Caco-2 (cell line): ENCODE measurements around the gene GPR4. TPM values are rescaled to one million over a fixed set of nuclear protein-coding genes. Genes with fewer than 3 reads are reported as not detected.

ENCODE experiments used
- BruUV-seq: library from RNA; stranded (reverse); fragments of 400-500 nt; replicated peaks from 2 replicates; lab custom pipeline; 2021; lab: Mats Ljungman, UMichigan
- CTCF ChIA-PET: fragments of 300-600 bp; sonication (Branson Sonifier 250); formaldehyde crosslinking; loops from one replicate; lab custom pipeline; 2022; ENCODE audit warnings: antibody characterized with exemption; lab: Charles Lee
- POLR2A ChIA-PET: fragments of 300-600 bp; sonication (Branson Sonifier 250); formaldehyde crosslinking; loops from one replicate; lab custom pipeline; 2022; ENCODE audit warnings: antibody characterized with exemption; lab: Charles Lee
- DNase-seq, 2 experiments: peaks; one replicate each; pipeline versions ENCODE4 v3.0.0 to v3.0.0-alpha.2; 2020 to 2022
- H3K27me3 ChIP-seq: replicated peaks from 2 replicates; pipeline ENCODE4 v1.6.0; 2011; ENCODE audit warnings: low read length; ENCODE audit not compliant: control insufficient read depth, insufficient read depth
- H3K36me3 ChIP-seq: 2 replicates; pipeline ENCODE4 v1.5.1; 2011; ENCODE audit warnings: low read length; ENCODE audit not compliant: control insufficient read depth, insufficient read depth
- H3K4me1 ChIP-seq: fragments of 250-450 bp; sonication (Bioruptor Pico); 2 replicates; pipeline ENCODE4 v1.5.1; 2020; ENCODE audit warnings: mild to moderate bottlenecking
- H3K4me3 ChIP-seq: 2 replicates; pipeline ENCODE4 v1.5.1; 2011; ENCODE audit warnings: low read depth, mild to moderate bottlenecking, control low read depth, low read length
- H3K9me3 ChIP-seq: fragments of 250-450 bp; sonication (Bioruptor Pico); 2 replicates; pipeline ENCODE4 v1.5.1; 2020; ENCODE audit warnings: mild to moderate bottlenecking, moderate library complexity
- H3K27ac Mint-ChIP-seq: one replicate; pipeline ENCODE4 v1.8.0; 2022; ENCODE audit warnings: mixed read lengths; ENCODE audit not compliant: unreplicated experiment
- H3K27me3 Mint-ChIP-seq: one replicate; pipeline ENCODE4 v1.8.0; 2022; ENCODE audit warnings: mixed read lengths; ENCODE audit not compliant: insufficient read depth, unreplicated experiment
- H3K36me3 Mint-ChIP-seq: one replicate; pipeline ENCODE4 v1.8.0; 2022; ENCODE audit warnings: mild to moderate bottlenecking, mixed read lengths; ENCODE audit not compliant: insufficient read depth, unreplicated experiment
- H3K4me1 Mint-ChIP-seq: one replicate; pipeline ENCODE4 v1.8.0; 2022; ENCODE audit warnings: low read depth, mixed read lengths; ENCODE audit not compliant: unreplicated experiment
- H3K4me3 Mint-ChIP-seq: one replicate; pipeline ENCODE4 v1.8.0; 2022; ENCODE audit warnings: mild to moderate bottlenecking, moderate library complexity, mixed read lengths; ENCODE audit not compliant: unreplicated experiment
- H3K9me3 Mint-ChIP-seq: one replicate; pipeline ENCODE4 v1.8.0; 2022; ENCODE audit warnings: mixed read lengths; ENCODE audit not compliant: unreplicated experiment
- intact Hi-C: fragments of 100-400 bp; cut with micrococcal nuclease; formaldehyde crosslinking; loops from one replicate; pipeline ENCODE4 v1.10.0; 2022; ENCODE audit not compliant: unreplicated experiment
- total RNA-seq: library from RNA; stranded (reverse); gene quantifications from 2 replicates; pipeline ENCODE4 v1.2.3, GENCODE V29; 2022
- TF ChIP-seq, protein P1 (sequence below), 2 experiments: fragments of 200-600 bp in 1 of 2; IDR thresholded peaks; 1 replicate in 1 of 2; 2 replicates in 1 of 2; pipeline versions ENCODE4 v1.5.1 to v1.8.0; 2011 to 2022; ENCODE audit warnings: antibody characterized with exemption in 1 of 2, control low read depth in 1 of 2, inconsistent platforms in 1 of 2, low read depth in 1 of 2, low read length in 1 of 2, mild to moderate bottlenecking in 1 of 2, moderate library complexity in 1 of 2; ENCODE audit not compliant: insufficient read depth in 1 of 2, severe bottlenecking in 1 of 2, unreplicated experiment in 1 of 2

GPR4 gene
- total RNA-seq, 1 experiment from 2014 or later: not detected

GRCh38 chr19:45575216-45575615 lies 26.8 kb downstream of the GPR4 start:
- no peak for DNase-seq
- Mint-ChIP-seq H3K4me3 (no peak overlapping the region), H3K9me3 (no peaks in the 10 kb centered on the region), H3K27ac (no peak overlapping the region), H3K36me3 (no peaks in the 10 kb centered on the region), H3K27me3 (no peaks in the 10 kb centered on the region), H3K4me1 (peaks cover 27% of the 10 kb centered on the region)
- CTCF ChIA-PET: no interaction called here
- no TSS peak for BruUV-seq
- intact Hi-C loops: no loop called here
- Histone ChIP-seq H3K4me3 (no peak overlapping the region), H3K9me3 (no peaks in the 10 kb centered on the region), H3K4me1 (peaks cover 30% of the 10 kb centered on the region), H3K27me3 (no peaks in the 10 kb centered on the region), H3K36me3 (peaks cover 2% of the 10 kb centered on the region; the same call in 1 of the 2 replicates)
- TF ChIP-seq, protein P1, sequence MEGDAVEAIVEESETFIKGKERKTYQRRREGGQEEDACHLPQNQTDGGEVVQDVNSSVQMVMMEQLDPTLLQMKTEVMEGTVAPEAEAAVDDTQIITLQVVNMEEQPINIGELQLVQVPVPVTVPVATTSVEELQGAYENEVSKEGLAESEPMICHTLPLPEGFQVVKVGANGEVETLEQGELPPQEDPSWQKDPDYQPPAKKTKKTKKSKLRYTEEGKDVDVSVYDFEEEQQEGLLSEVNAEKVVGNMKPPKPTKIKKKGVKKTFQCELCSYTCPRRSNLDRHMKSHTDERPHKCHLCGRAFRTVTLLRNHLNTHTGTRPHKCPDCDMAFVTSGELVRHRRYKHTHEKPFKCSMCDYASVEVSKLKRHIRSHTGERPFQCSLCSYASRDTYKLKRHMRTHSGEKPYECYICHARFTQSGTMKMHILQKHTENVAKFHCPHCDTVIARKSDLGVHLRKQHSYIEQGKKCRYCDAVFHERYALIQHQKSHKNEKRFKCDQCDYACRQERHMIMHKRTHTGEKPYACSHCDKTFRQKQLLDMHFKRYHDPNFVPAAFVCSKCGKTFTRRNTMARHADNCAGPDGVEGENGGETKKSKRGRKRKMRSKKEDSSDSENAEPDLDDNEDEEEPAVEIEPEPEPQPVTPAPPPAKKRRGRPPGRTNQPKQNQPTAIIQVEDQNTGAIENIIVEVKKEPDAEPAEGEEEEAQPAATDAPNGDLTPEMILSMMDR (IDR thresholded peaks at IDR 0.05; ENCODE audit: insufficient read depth in 1 of 2, low read depth in 1 of 2, low read length in 1 of 2, severe bottlenecking in 1 of 2, unreplicated experiment in 1 of 2): no peak
- POLR2A ChIA-PET: interaction anchor here (0.8 kb wide), 1 partner anchor 9 kb away, joined by 3 read pairs; the partner anchor contains the start of gene OPA3

DNA sequence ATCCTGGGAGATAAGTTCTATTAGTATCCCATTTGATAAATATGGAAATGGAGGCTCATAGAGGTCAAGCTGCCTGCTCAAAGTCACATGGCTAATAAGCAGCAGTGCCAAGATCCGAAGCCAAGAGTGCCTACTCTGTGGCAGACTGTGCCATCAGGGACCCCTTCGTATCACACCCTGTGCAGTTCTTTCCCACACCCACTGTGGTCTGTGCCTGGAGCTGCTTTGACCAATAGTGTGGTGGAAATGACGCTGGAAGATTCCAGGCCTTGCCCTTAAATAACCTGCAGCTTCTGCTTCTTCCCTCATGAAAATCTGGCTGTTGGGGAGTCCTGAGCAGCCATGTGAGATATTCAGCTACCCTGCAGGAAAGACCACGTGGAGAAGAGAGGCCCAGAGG lies 27.5 kb downstream of the GPR4 start:
- Histone ChIP-seq H3K4me3 (no peak overlapping the region), H3K27me3 (no peaks in the 10 kb centered on the region), H3K9me3 (no peaks in the 10 kb centered on the region), H3K36me3 (peaks cover 2% of the 10 kb centered on the region; the same call in 1 of the 2 replicates), H3K4me1 (peaks cover 30% of the 10 kb centered on the region)
- intact Hi-C loops: no loop called here
- TF ChIP-seq, protein P1 (IDR thresholded peaks at IDR 0.05; ENCODE audit: insufficient read depth in 1 of 2, low read depth in 1 of 2, low read length in 1 of 2, severe bottlenecking in 1 of 2, unreplicated experiment in 1 of 2): no peak
- Mint-ChIP-seq H3K4me3 (no peak overlapping the region), H3K36me3 (no peaks in the 10 kb centered on the region), H3K9me3 (no peaks in the 10 kb centered on the region), H3K4me1 (peaks cover 27% of the 10 kb centered on the region), H3K27me3 (no peaks in the 10 kb centered on the region), H3K27ac (no peak overlapping the region)
- POLR2A ChIA-PET: no interaction called here
- BruUV-seq: no TSS peak
- CTCF ChIA-PET: no interaction called here
- no peak for DNase-seq

DNA sequence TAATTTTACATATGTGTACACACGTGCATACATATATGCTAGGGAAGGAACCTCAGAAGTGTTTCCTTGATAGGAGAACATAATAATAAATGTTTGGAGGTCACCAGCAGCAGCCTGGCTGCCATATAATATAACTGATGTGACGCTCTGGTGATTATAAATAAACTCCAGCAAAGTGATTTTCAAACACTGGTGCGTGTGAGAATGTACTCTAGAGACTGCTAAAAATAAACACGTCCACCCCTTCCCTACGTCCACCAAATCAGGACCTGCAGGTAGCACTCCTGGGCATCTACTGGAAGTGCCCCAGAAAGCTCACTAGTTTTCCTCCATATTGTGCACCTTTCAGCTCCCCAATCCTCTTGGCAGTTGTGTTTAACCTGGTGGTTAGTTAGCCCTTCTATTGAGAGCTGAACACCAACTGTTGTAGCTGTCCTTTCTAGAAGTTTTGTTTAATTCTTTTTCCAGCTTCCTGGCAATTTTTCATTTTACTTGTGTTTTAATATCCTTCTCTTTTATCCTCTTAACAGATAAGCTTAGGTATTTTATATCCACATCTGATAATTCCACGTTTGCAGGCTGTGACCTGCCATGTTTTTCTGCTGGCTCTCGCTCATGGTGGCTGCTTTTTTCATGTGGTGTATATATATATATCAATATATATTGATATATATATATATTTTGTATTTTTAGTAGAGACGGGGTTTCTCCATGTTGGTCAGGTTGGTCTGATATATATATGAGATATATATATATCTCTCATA lies 30.4 kb downstream of the GPR4 start:
- no peaks in the 10 kb centered on the region for H3K27me3 Mint-ChIP-seq
- H3K9me3 Mint-ChIP-seq: no peaks in the 10 kb centered on the region
- TF ChIP-seq, protein P1 (IDR thresholded peaks at IDR 0.05; ENCODE audit: insufficient read depth in 1 of 2, low read depth in 1 of 2, low read length in 1 of 2, severe bottlenecking in 1 of 2, unreplicated experiment in 1 of 2): no peak
- no peak overlapping the region for H3K4me3 ChIP-seq
- H3K9me3 ChIP-seq: no peaks in the 10 kb centered on the region
- no peak overlapping the region for H3K27ac Mint-ChIP-seq
- intact Hi-C loops: no loop called here
- no peak for DNase-seq
- ChIA-PET POLR2A (no interaction called here), CTCF (interaction anchor here (0.6 to 2.0 kb wide), 2 partner anchors 13 to 24 kb away, joined by 3 to 5 read pairs; partner anchors contain the start of gene OPA3)
- H3K36me3 ChIP-seq: peaks cover 2% of the 10 kb centered on the region; the same call in 1 of the 2 replicates
- H3K27me3 ChIP-seq: no peaks in the 10 kb centered on the region
- H3K4me1 Mint-ChIP-seq: peaks cover 4% of the 10 kb centered on the region
- no peaks in the 10 kb centered on the region for H3K36me3 Mint-ChIP-seq
- peaks cover 10% of the 10 kb centered on the region for H3K4me1 ChIP-seq
- no peak overlapping the region for H3K4me3 Mint-ChIP-seq
- BruUV-seq: no TSS peak
